Hepatocyte (in vitro differentiated cells): ENCODE data around the gene KIF9. TPM values are rescaled to one million over a fixed set of nuclear protein-coding genes. Genes with fewer than 3 reads are reported as not detected.

Experiments used
- DNase-seq: peaks from one replicate; pipeline ENCODE4 v3.0.0-alpha.2; 2016; ENCODE audit warnings: low spot score
- H2AFZ ChIP-seq: fragments of 200-600 bp; sonication (generic); 2 replicates; pipeline ENCODE4 v1.6.0; 2016; ENCODE audit warnings: antibody characterized with exemption, mild to moderate bottlenecking
- H3K27ac ChIP-seq: fragments of 200-600 bp; sonication (generic); 2 replicates; pipeline ENCODE4 v1.5.1; 2016; ENCODE audit warnings: mild to moderate bottlenecking
- H3K27me3 ChIP-seq: fragments of 200-600 bp; sonication (generic); 2 replicates; pipeline ENCODE4 v1.6.1; 2016
- H3K36me3 ChIP-seq: fragments of 200-600 bp; sonication (generic); replicated peaks from 2 replicates; pipeline ENCODE4 v1.5.1; 2016; ENCODE audit warnings: low read depth; ENCODE audit not compliant: insufficient read depth
- H3K4me1 ChIP-seq: fragments of 200-600 bp; sonication (generic); 2 replicates; pipeline ENCODE4 v1.5.1; 2016; ENCODE audit warnings: mild to moderate bottlenecking, moderate library complexity; ENCODE audit not compliant: insufficient read depth
- H3K4me2 ChIP-seq: fragments of 200-600 bp; sonication (generic); 2 replicates; pipeline ENCODE4 v1.6.0; 2016
- H3K4me3 ChIP-seq: fragments of 200-600 bp; sonication (generic); 2 replicates; pipeline ENCODE4 v1.5.1; 2016; ENCODE audit warnings: mild to moderate bottlenecking
- H3K79me2 ChIP-seq: fragments of 200-600 bp; sonication (generic); 2 replicates; pipeline ENCODE4 v1.6.0; 2017; ENCODE audit warnings: mild to moderate bottlenecking
- H3K9me2 ChIP-seq: fragments of 200-600 bp; sonication (generic); replicated peaks from 2 replicates; pipeline ENCODE4 v1.6.0; 2017; ENCODE audit warnings: mild to moderate bottlenecking; ENCODE audit not compliant: insufficient read depth
- H3K9me3 ChIP-seq: fragments of 200-600 bp; sonication (generic); 2 replicates; pipeline ENCODE4 v1.5.1; 2016; ENCODE audit warnings: low read depth, mild to moderate bottlenecking
- H4K20me1 ChIP-seq: fragments of 200-600 bp; sonication (generic); 2 replicates; pipeline ENCODE4 v1.6.0; 2016; ENCODE audit warnings: mild to moderate bottlenecking; ENCODE audit not compliant: insufficient read depth, poor library complexity, severe bottlenecking
- CTCF ChIP-seq: fragments of 200-600 bp; sonication (generic); IDR thresholded peaks from 2 replicates; pipeline ENCODE4 v1.5.1; 2016; ENCODE audit warnings: antibody characterized with exemption, mild to moderate bottlenecking; ENCODE audit not compliant: poor library complexity
- EZH2 ChIP-seq: fragments of 200-600 bp; sonication (generic); IDR thresholded peaks from 2 replicates; pipeline ENCODE4 v1.6.1; 2016; ENCODE audit warnings: antibody characterized with exemption, mild to moderate bottlenecking, borderline replicate concordance
- EZH2phosphoT487 ChIP-seq: fragments of 200-600 bp; sonication (generic); IDR thresholded peaks from one replicate; pipeline ENCODE4 v1.6.1; 2018; ENCODE audit warnings: antibody characterized with exemption, mild to moderate bottlenecking, low read depth, moderate library complexity; ENCODE audit not compliant: unreplicated experiment, severe bottlenecking
- WGBS: methylation state at CpG from one replicate; pipeline ENCODE4 v1.1.6; 2016; ENCODE audit warnings: low lambda C conversion rate; ENCODE audit errors: missing lambda C conversion rate; 5-methylcytosine and 5-hydroxymethylcytosine counted together
- polyA plus RNA-seq: library from polyadenylated mRNA; unstranded; fragments of >200 nt; fragmentation: Nextera tagmentation; extraction: Ambion mirVana; gene quantifications from 2 replicates; pipeline ENCODE4 v1.2.1, GENCODE V29; 2016
- total RNA-seq: library from RNA; depleted of rRNA; stranded (reverse); fragments of >200 nt; gene quantifications from 2 replicates; pipeline ENCODE4 v1.2.3, GENCODE V29; 2014

KIF9 gene
- total and polyA plus RNA-seq, 2 experiments from 2014 or later = 4.2 to 5.3 TPM

- no peak overlapping the region for H3K4me3 ChIP-seq
- peaks cover 4% of the 10 kb centered on the region for H3K4me1 ChIP-seq
- WGBS = 96% methylated on average over 10 of the region's 10 CpGs
- no peak overlapping the region for H2AFZ ChIP-seq
- H3K36me3 ChIP-seq = no peaks in the 10 kb centered on the region
- H4K20me1 ChIP-seq = no peaks in the 10 kb centered on the region
- TF ChIP-seq EZH2phosphoT487 = no peak
- TF ChIP-seq CTCF = no peak
- no peak for TF ChIP-seq EZH2
- H3K79me2 ChIP-seq = no peaks in the 10 kb centered on the region
- H3K9me2 ChIP-seq = no peaks in the 10 kb centered on the region
- no peak overlapping the region for H3K27ac ChIP-seq
- H3K27me3 ChIP-seq = no peaks in the 10 kb centered on the region
- no peak overlapping the region for H3K4me2 ChIP-seq
- no peaks in the 10 kb centered on the region for H3K9me3 ChIP-seq
- DNase-seq = no peak
These were observed 16.7 kb downstream of the KIF9 start for GRCh38 chr3:47265725-47266428.

GRCh38 chr3:47265008-47265407, 17.6 kb downstream of the KIF9 start:
- TF ChIP-seq CTCF (no peak), EZH2 (no peak), EZH2phosphoT487 (no peak)
- Histone ChIP-seq H3K36me3 (no peaks in the 10 kb centered on the region), H4K20me1 (no peaks in the 10 kb centered on the region), H3K9me3 (no peaks in the 10 kb centered on the region), H3K4me1 (peaks cover 4% of the 10 kb centered on the region), H2AFZ (no peak overlapping the region), H3K9me2 (no peaks in the 10 kb centered on the region), H3K79me2 (no peaks in the 10 kb centered on the region), H3K4me2 (no peak overlapping the region), H3K27me3 (no peaks in the 10 kb centered on the region), H3K4me3 (no peak overlapping the region), H3K27ac (no peak overlapping the region)
- no peak for DNase-seq
- 100% methylated on average over 1 of the region's 1 CpG for WGBS

- H4K20me1 ChIP-seq = no peaks in the 10 kb centered on the region
- H3K27me3 ChIP-seq = no peaks in the 10 kb centered on the region
- H3K9me2 ChIP-seq = no peaks in the 10 kb centered on the region
- peaks cover 6% of the 10 kb centered on the region for H3K4me1 ChIP-seq
- H3K27ac ChIP-seq = no peak overlapping the region
- no peak overlapping the region for H3K4me3 ChIP-seq
- no peak overlapping the region for H2AFZ ChIP-seq
- no peak for TF ChIP-seq EZH2phosphoT487
- TF ChIP-seq CTCF = no peak
- no peak for TF ChIP-seq EZH2
- no peak overlapping the region for H3K4me2 ChIP-seq
- H3K9me3 ChIP-seq = no peaks in the 10 kb centered on the region
- no peaks in the 10 kb centered on the region for H3K79me2 ChIP-seq
- no peaks in the 10 kb centered on the region for H3K36me3 ChIP-seq
- no peak for DNase-seq
- WGBS = 87% methylated on average over 3 of the region's 3 CpGs
These were observed 21.3 kb downstream of the KIF9 start for GRCh38 chr3:47261301-47261700.
